MM.1S (cell line): ENCODE measurements around the gene IGF1R.

Experiments used
- DNase-seq: peaks from one replicate; pipeline ENCODE4 v3.0.0-alpha.2; 2015
- H2AFZ ChIP-seq: fragments of 300-600 bp; sonication (generic); 2 replicates; pipeline ENCODE4 v1.6.0; 2016; ENCODE audit warnings: antibody characterized with exemption, low read length
- H3F3A ChIP-seq: fragments of 300-600 bp; sonication (generic); 2 replicates; pipeline ENCODE4 v1.6.1; 2016; ENCODE audit warnings: mild to moderate bottlenecking, antibody characterized with exemption, low read length, moderate library complexity, mixed read lengths; ENCODE audit not compliant: insufficient read depth
- H3K27ac ChIP-seq: fragments of 300-600 bp; sonication (generic); 2 replicates; pipeline ENCODE4 v1.5.1; 2016; ENCODE audit warnings: mild to moderate bottlenecking, low read length
- H3K27me3 ChIP-seq: fragments of 300-600 bp; sonication (generic); replicated peaks from 2 replicates; pipeline ENCODE4 v1.6.0; 2016; ENCODE audit warnings: low read length; ENCODE audit not compliant: insufficient read depth
- H3K36me3 ChIP-seq: fragments of 300-600 bp; sonication (generic); replicated peaks from 2 replicates; pipeline ENCODE4 v1.6.1; 2016; ENCODE audit warnings: mild to moderate bottlenecking, low read length, mixed read lengths; ENCODE audit not compliant: insufficient read depth
- H3K4me1 ChIP-seq: fragments of 300-600 bp; sonication (generic); 2 replicates; pipeline ENCODE4 v1.6.1; 2016; ENCODE audit warnings: low read length, mixed read lengths
- H3K4me2 ChIP-seq: fragments of 300-600 bp; sonication (generic); 2 replicates; pipeline ENCODE4 v1.6.0; 2016; ENCODE audit warnings: low read depth, low read length
- H3K4me3 ChIP-seq: fragments of 300-600 bp; sonication (generic); 2 replicates; pipeline ENCODE4 v1.5.1; 2016; ENCODE audit warnings: low read length, mixed read lengths
- H3K79me2 ChIP-seq: fragments of 300-600 bp; sonication (generic); 2 replicates; pipeline ENCODE4 v1.6.1; 2016; ENCODE audit warnings: mixed run types, low read length, mixed read lengths
- H3K9ac ChIP-seq: fragments of 300-600 bp; sonication (generic); 2 replicates; pipeline ENCODE4 v1.6.1; 2016; ENCODE audit warnings: low read length, mixed read lengths
- H3K9me2 ChIP-seq: fragments of 300-600 bp; sonication (generic); replicated peaks from 2 replicates; pipeline ENCODE4 v1.6.1; 2016; ENCODE audit warnings: mild to moderate bottlenecking, low read length, mixed read lengths; ENCODE audit not compliant: insufficient read depth
- H3K9me3 ChIP-seq: fragments of 300-600 bp; sonication (generic); replicated peaks from 2 replicates; pipeline ENCODE4 v1.6.1; 2016; ENCODE audit warnings: mild to moderate bottlenecking, low read length, mixed read lengths; ENCODE audit not compliant: insufficient read depth
- H4K20me1 ChIP-seq: fragments of 300-600 bp; sonication (generic); 2 replicates; pipeline ENCODE4 v1.6.1; 2016; ENCODE audit warnings: mild to moderate bottlenecking, low read length, moderate library complexity, mixed read lengths; ENCODE audit not compliant: insufficient read depth
- EZH2 ChIP-seq: fragments of 300-600 bp; sonication (generic); optimal IDR thresholded peaks from 2 replicates; pipeline ENCODE3; 2017; ENCODE audit warnings: low read depth, mild to moderate bottlenecking, antibody characterized with exemption, low read length, mixed read lengths
- EZH2phosphoT487 ChIP-seq: fragments of 300-600 bp; sonication (generic); IDR thresholded peaks from 2 replicates; pipeline ENCODE4 v1.6.1; 2018; ENCODE audit warnings: antibody characterized with exemption, low read length
- TF ChIP-seq, protein P1 (sequence below): fragments of 300-600 bp; sonication (generic); IDR thresholded peaks from 2 replicates; pipeline ENCODE4 v1.5.1; 2016; ENCODE audit warnings: antibody characterized with exemption, low read length, mixed read lengths

Gene IGF1R

DNA sequence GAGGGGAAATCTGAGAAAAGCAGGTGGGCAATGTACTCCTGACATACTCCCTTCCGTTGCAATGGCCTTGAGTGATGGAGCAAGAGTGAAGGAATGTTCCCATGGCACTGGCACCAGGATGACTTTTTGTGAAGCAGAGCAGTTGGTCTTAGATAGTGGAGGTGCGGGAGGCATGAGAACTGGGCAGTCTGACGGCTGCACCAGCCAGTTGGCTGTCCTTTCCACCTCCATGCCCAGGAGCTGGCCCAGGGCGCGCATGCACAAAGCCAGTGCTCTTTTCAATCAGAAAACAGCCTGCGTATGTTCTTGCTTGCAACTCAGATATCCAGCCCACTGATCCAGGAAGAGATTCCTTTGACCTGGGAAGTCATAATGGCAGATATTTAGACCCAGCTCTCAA, 222.4 kb downstream of the IGF1R start:
- no peak overlapping the region for H3K27ac ChIP-seq
- H2AFZ ChIP-seq: no peak overlapping the region
- H3K36me3 ChIP-seq: no peaks in the 10 kb centered on the region
- H3K9ac ChIP-seq: no peak overlapping the region
- H3K9me2 ChIP-seq: no peaks in the 10 kb centered on the region
- DNase-seq: no peak
- no peak overlapping the region for H3K4me2 ChIP-seq
- H3K79me2 ChIP-seq: peaks cover 76% of the 10 kb centered on the region
- no peak overlapping the region for H3K4me3 ChIP-seq
- H3K4me1 ChIP-seq: peaks cover 24% of the 10 kb centered on the region
- H4K20me1 ChIP-seq: no peaks in the 10 kb centered on the region
- TF ChIP-seq EZH2: no peak
- TF ChIP-seq EZH2phosphoT487: no peak
- TF ChIP-seq, protein P1, sequence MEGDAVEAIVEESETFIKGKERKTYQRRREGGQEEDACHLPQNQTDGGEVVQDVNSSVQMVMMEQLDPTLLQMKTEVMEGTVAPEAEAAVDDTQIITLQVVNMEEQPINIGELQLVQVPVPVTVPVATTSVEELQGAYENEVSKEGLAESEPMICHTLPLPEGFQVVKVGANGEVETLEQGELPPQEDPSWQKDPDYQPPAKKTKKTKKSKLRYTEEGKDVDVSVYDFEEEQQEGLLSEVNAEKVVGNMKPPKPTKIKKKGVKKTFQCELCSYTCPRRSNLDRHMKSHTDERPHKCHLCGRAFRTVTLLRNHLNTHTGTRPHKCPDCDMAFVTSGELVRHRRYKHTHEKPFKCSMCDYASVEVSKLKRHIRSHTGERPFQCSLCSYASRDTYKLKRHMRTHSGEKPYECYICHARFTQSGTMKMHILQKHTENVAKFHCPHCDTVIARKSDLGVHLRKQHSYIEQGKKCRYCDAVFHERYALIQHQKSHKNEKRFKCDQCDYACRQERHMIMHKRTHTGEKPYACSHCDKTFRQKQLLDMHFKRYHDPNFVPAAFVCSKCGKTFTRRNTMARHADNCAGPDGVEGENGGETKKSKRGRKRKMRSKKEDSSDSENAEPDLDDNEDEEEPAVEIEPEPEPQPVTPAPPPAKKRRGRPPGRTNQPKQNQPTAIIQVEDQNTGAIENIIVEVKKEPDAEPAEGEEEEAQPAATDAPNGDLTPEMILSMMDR: no peak
- no peaks in the 10 kb centered on the region for H3K9me3 ChIP-seq
- H3F3A ChIP-seq: peaks cover 45% of the 10 kb centered on the region
- H3K27me3 ChIP-seq: no peaks in the 10 kb centered on the region

DNA sequence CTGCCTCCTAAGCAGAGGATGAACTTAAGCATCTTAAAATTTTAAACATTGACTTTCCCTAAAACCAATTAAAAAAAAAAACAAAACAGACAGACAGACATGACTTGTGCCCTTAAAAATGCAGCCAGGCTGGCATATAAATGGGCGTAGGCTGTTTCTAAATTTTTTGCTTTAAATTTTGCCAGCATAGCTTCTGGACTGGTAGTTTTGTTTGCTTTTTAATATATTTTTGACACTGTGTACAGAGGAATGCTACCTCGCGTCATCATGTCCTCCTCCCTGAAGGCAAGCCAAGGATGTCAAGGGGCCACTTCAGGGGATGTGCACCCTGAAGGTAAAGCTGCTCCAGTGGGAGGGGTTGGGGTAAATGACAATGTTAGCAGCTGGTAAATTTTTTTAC, 224.4 kb downstream of the IGF1R start:
- Histone ChIP-seq H3K4me3 (peak overlapping the region; percentile 60), H4K20me1 (no peaks in the 10 kb centered on the region), H3K36me3 (no peaks in the 10 kb centered on the region), H3K4me1 (peaks cover 32% of the 10 kb centered on the region), H3K9ac (peak overlapping the region; percentile 65; the same call in 1 of the 2 replicates), H3K9me3 (no peaks in the 10 kb centered on the region), H3K27me3 (no peaks in the 10 kb centered on the region), H3K27ac (peak overlapping the region; percentile 87; the same call in 1 of the 2 replicates), H3F3A (peaks cover 34% of the 10 kb centered on the region), H3K79me2 (peaks cover 78% of the 10 kb centered on the region), H2AFZ (no peak overlapping the region; the same call in 1 of the 2 replicates), H3K9me2 (no peaks in the 10 kb centered on the region), H3K4me2 (peak overlapping the region; percentile 91)
- TF ChIP-seq EZH2: no peak
- no peak for TF ChIP-seq EZH2phosphoT487
- TF ChIP-seq, protein P1: no peak
- no peak for DNase-seq

DNA sequence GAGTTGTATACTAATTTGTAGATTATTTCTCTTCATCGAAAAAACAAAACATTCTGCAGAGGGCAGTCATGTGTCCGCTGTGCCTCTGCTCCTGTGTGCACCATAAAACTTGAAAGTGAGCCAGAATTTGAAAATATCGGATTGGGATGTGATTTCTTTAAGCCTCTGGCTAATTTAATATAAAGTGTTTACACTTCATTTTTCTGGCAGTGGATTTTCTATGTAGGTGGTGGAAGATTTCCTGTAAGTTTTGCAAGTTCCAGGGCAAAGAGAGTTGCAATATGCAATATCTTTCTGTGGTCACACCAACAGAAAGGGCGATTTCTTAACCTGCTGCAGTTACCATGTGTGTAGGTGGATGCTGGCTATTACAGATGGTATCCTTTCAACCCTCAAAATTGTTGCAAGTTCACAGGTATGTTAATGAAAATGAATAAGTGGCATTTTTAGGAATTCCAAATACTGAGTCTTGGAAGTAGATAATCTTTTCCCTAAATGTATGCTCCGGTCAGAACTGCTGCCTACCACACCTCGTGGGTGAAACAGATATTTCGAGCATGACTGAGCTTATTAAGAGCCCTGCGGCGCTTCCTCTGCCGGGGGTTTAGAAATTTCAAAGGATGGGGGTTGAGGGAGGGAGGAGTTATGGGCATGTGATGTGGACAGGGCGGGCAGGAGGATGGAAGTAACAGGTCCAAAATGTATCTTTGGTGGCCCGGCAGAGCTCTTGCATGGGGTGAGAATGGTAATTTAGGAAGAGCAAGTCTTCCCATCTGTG, 225.3 kb downstream of the IGF1R start:
- H3K27me3 ChIP-seq: no peaks in the 10 kb centered on the region
- H3K4me3 ChIP-seq: peak overlapping the region; percentile 60
- TF ChIP-seq, protein P1: peak; percentile 18; the same call in 1 of the 2 replicates
- TF ChIP-seq EZH2phosphoT487: no peak
- no peaks in the 10 kb centered on the region for H3K9me2 ChIP-seq
- no peaks in the 10 kb centered on the region for H4K20me1 ChIP-seq
- peaks cover 32% of the 10 kb centered on the region for H3K4me1 ChIP-seq
- DNase-seq: peak; percentile 89
- peaks cover 76% of the 10 kb centered on the region for H3K79me2 ChIP-seq
- H3K4me2 ChIP-seq: peak overlapping the region; percentile 91
- peaks cover 34% of the 10 kb centered on the region for H3F3A ChIP-seq
- H3K9ac ChIP-seq: peak overlapping the region; percentile 65
- peak overlapping the region; percentile 14 for H2AFZ ChIP-seq
- H3K27ac ChIP-seq: peak overlapping the region; percentile 87
- no peaks in the 10 kb centered on the region for H3K9me3 ChIP-seq
- H3K36me3 ChIP-seq: no peaks in the 10 kb centered on the region
